Adrenal gland (tissue), 5 donors: Measurements from ENCODE around the gene SYNDIG1.

Experiments used
- CTCF ChIP-seq, 6 experiments: fragments of 450-650 bp in 4 of 6; fragments of 200-600 bp in 2 of 6; sonication (generic) in 1 of 6; IDR thresholded peaks; 1 replicate in 5 of 6; 2 replicates in 1 of 6; pipeline versions ENCODE4 v1.5.1 to v1.8.0; 2016 to 2021; ENCODE audit warnings: antibody characterized with exemption in 6 of 6, mild to moderate bottlenecking in 2 of 6, moderate library complexity in 1 of 6
- POLR2A ChIP-seq, 2 donors: fragments of 450-650 bp; IDR thresholded peaks; one replicate each; pipeline ENCODE4 v1.6.1; 2017; ENCODE audit warnings: antibody characterized with exemption in 2 of 2, mild to moderate bottlenecking in 2 of 2, moderate library complexity in 1 of 2
- donor health status: DM: no; HTN: no; CAD: no.

GRCh38 chr20:24499472-24499871 is 30.0 kb downstream of the SYNDIG1 start:
- TF ChIP-seq CTCF (IDR thresholded peaks at IDR 0.05) (no peak), POLR2A (IDR thresholded peaks at IDR 0.05) (no peak)
